ENCODE results near the gene ACD. TPM values are rescaled to one million over a fixed set of nuclear protein-coding genes. Genes with fewer than 3 reads are reported as not detected.

The ACD gene
- total and polyA plus RNA-seq, 2 donors (not counting 1 experiment from before 2014, with no cell fraction given) = 47.6 to 71.4 TPM

DNA sequence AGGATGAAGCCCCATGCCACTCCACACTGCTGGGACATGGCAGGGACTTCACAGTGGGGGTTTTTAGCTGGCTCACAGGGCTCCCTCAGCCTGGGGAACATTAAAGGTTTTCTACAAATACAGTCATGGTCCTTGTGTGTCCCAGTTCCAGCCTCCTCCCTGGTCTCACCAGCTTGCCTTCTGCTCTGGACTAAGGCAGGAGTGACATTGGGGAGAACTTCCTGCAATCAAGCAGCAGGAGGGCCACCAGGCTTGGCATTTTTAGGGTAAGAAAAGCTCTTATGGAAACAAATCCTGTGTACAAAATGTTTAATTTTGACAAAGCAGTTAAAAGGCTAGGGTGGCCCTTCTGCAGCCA lies 2.6 kb upstream of the ACD start:
- H3K9ac ChIP-seq (ENCODE audit: low read length) = no peak overlapping the region
- TF ChIP-seq, protein P1, sequence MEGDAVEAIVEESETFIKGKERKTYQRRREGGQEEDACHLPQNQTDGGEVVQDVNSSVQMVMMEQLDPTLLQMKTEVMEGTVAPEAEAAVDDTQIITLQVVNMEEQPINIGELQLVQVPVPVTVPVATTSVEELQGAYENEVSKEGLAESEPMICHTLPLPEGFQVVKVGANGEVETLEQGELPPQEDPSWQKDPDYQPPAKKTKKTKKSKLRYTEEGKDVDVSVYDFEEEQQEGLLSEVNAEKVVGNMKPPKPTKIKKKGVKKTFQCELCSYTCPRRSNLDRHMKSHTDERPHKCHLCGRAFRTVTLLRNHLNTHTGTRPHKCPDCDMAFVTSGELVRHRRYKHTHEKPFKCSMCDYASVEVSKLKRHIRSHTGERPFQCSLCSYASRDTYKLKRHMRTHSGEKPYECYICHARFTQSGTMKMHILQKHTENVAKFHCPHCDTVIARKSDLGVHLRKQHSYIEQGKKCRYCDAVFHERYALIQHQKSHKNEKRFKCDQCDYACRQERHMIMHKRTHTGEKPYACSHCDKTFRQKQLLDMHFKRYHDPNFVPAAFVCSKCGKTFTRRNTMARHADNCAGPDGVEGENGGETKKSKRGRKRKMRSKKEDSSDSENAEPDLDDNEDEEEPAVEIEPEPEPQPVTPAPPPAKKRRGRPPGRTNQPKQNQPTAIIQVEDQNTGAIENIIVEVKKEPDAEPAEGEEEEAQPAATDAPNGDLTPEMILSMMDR (IDR thresholded peaks at IDR 0.05) = no peak
- CTCF ChIA-PET = interaction anchor here (0.6 to 11.7 kb wide), 4 partner anchors 8 to 495 kb away, joined by 4 to 136 read pairs (median 40); no protein-coding TSS in a partner anchor
- no peaks in the 10 kb centered on the region for H3K27me3 ChIP-seq (replicated peaks in 1 of 4; ENCODE audit: control extremely low read depth in 1 of 4, control insufficient read depth in 3 of 4, insufficient read depth in 4 of 4, low read length in 3 of 4)
- no peak overlapping the region for H3K4me3 ChIP-seq (ENCODE audit: control extremely low read depth in 1 of 5, extremely low read depth in 1 of 5, insufficient read depth in 1 of 5, low read depth in 2 of 5, low read length in 4 of 5)
- Mint-ChIP-seq H3K4me1 (peaks cover 44% of the 10 kb centered on the region), H3K27me3 (no peaks in the 10 kb centered on the region), H3K4me3 (peak overlapping the region; percentile 49), H3K27ac (no peak overlapping the region), H3K9me3 (ENCODE audit: insufficient read depth) (no peaks in the 10 kb centered on the region)
- DNase-seq (peak; percentile 25), ATAC-seq (ENCODE audit: low read depth) (no peak)
- no peak overlapping the region for H3K4me2 ChIP-seq (replicated peaks; ENCODE audit: low read depth, low read length, poor library complexity, severe bottlenecking)
- intact Hi-C loops (cut with micrococcal nuclease) = loop anchor here (10.0 kb wide), 2 partner anchors 418 to 1472 kb away; partner anchors contain the start of genes CHTF8, FHOD1, SLC9A5 and UTP4
- no peak overlapping the region for H3K27ac ChIP-seq (ENCODE audit: low read length in 2 of 2)
- H3K36me3 ChIP-seq (replicated peaks in 1 of 2; ENCODE audit: control extremely low read depth in 1 of 2, control insufficient read depth in 1 of 2, extremely low read depth in 1 of 2, insufficient read depth in 2 of 2, low read length in 1 of 2) = peaks cover 0 to 17% of the 10 kb centered on the region in 2 experiments
- no peak overlapping the region for H2AFZ ChIP-seq (ENCODE audit: insufficient read depth, low read depth, low read length, poor library complexity, severe bottlenecking)
- H3K4me1 ChIP-seq (ENCODE audit: control insufficient read depth in 2 of 2, insufficient read depth in 2 of 2, low read length in 2 of 2) = peaks cover 28 to 40% of the 10 kb centered on the region in 2 donors
- no peaks in the 10 kb centered on the region for H3K9me3 ChIP-seq (ENCODE audit: control extremely low read depth in 1 of 3, control insufficient read depth in 2 of 3, insufficient read depth in 1 of 3, low read length in 2 of 3)
- POLR2A ChIA-PET = interaction anchor here (0.6 to 1.5 kb wide), 2 partner anchors 101 to 110 kb away, joined by 3 to 4 read pairs; partner anchors contain the start of gene CTCF
- H4K20me1 ChIP-seq (ENCODE audit: control insufficient read depth, insufficient read depth, low read length, poor library complexity, severe bottlenecking) = peaks cover 12% of the 10 kb centered on the region
- peaks cover 17% of the 10 kb centered on the region for H3K79me2 ChIP-seq (ENCODE audit: control insufficient read depth, insufficient read depth, low read length)

DNA sequence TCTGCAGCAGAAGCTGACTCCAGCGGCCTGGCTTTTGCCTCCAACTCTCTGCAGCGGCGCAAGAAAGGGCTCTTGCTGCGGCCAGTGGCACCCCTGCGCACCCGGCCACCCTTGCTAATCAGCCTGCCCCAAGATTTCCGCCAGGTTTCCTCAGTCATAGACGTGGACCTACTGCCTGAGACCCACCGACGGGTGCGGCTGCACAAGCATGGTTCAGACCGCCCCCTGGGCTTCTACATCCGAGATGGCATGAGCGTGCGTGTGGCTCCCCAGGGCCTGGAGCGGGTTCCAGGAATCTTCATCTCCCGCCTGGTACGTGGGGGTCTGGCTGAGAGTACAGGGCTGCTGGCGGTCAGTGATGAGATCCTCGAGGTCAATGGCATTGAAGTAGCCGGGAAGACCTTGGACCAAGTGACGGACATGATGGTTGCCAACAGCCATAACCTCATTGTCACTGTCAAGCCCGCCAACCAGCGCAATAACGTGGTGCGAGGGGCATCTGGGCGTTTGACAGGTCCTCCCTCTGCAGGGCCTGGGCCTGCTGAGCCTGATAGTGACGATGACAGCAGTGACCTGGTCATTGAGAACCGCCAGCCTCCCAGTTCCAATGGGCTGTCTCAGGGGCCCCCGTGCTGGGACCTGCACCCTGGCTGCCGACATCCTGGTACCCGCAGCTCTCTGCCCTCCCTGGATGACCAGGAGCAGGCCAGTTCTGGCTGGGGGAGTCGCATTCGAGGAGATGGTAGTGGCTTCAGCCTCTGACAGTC lies 2.0 kb upstream of the ACD start:
- ChIA-PET POLR2A (interaction anchor here (0.6 to 1.5 kb wide), 2 partner anchors 100 to 109 kb away, joined by 3 to 4 read pairs; partner anchors contain the start of gene CTCF), CTCF (interaction anchor here (1.8 to 11.7 kb wide), 3 partner anchors 9 to 141 kb away, joined by 6 to 136 read pairs (median 75); no protein-coding TSS in a partner anchor)
- intact Hi-C loops (cut with micrococcal nuclease) = loop anchor here (2.0 to 10.0 kb wide), 3 partner anchors 181 to 1473 kb away; partner anchors contain the start of genes CHTF8, FHOD1, SLC9A5 and THAP11
- Mint-ChIP-seq H3K27me3 (no peaks in the 10 kb centered on the region), H3K27ac (peak overlapping the region; percentile 88), H3K4me1 (peaks cover 44% of the 10 kb centered on the region), H3K4me3 (peak overlapping the region; percentile 97), H3K9me3 (ENCODE audit: insufficient read depth) (no peaks in the 10 kb centered on the region)
- TF ChIP-seq EZH2 (IDR thresholded peaks at IDR 0.05; ENCODE audit: borderline replicate concordance, insufficient read depth, low read depth, low read length, poor library complexity, severe bottlenecking) = no peak
- TF ChIP-seq, protein P1 (IDR thresholded peaks at IDR 0.05) = no peak
- H3K4me2 ChIP-seq (replicated peaks; ENCODE audit: low read depth, low read length, poor library complexity, severe bottlenecking) = peak overlapping the region; percentile 99
- no peak overlapping the region for H3K4me3 ChIP-seq (ENCODE audit: control extremely low read depth in 1 of 5, extremely low read depth in 1 of 5, insufficient read depth in 1 of 5, low read depth in 2 of 5, low read length in 4 of 5)
- no peak overlapping the region for H3K27ac ChIP-seq (ENCODE audit: low read length in 2 of 2)
- H4K20me1 ChIP-seq (ENCODE audit: control insufficient read depth, insufficient read depth, low read length, poor library complexity, severe bottlenecking) = peaks cover 12% of the 10 kb centered on the region
- ATAC-seq (ENCODE audit: low read depth) (no peak), DNase-seq (peak; percentile 41)
- H3K9me3 ChIP-seq (ENCODE audit: control extremely low read depth in 1 of 3, control insufficient read depth in 2 of 3, insufficient read depth in 1 of 3, low read length in 2 of 3) = no peaks in the 10 kb centered on the region
- whole genome bisulfite sequencing (ENCODE audit: insufficient coverage) = 97% methylated on average over 34 of the region's 34 CpGs
- peaks cover 22 to 35% of the 10 kb centered on the region in 2 donors for H3K4me1 ChIP-seq (ENCODE audit: control insufficient read depth in 2 of 2, insufficient read depth in 2 of 2, low read length in 2 of 2)
- H2AFZ ChIP-seq (ENCODE audit: insufficient read depth, low read depth, low read length, poor library complexity, severe bottlenecking) = no peak overlapping the region
- no peak overlapping the region for H3K9ac ChIP-seq (ENCODE audit: low read length)
- peaks cover 0 to 18% of the 10 kb centered on the region in 2 experiments for H3K36me3 ChIP-seq (replicated peaks in 1 of 2; ENCODE audit: control extremely low read depth in 1 of 2, control insufficient read depth in 1 of 2, extremely low read depth in 1 of 2, insufficient read depth in 2 of 2, low read length in 1 of 2)
- peaks cover 13% of the 10 kb centered on the region for H3K79me2 ChIP-seq (ENCODE audit: control insufficient read depth, insufficient read depth, low read length)
- H3K27me3 ChIP-seq (replicated peaks in 1 of 4; ENCODE audit: control extremely low read depth in 1 of 4, control insufficient read depth in 3 of 4, insufficient read depth in 4 of 4, low read length in 3 of 4) = no peaks in the 10 kb centered on the region
